AG09319 (cell line): ENCODE measurements around the gene CEP43.

ENCODE experiments used
- DNase-seq: peaks from one replicate; pipeline ENCODE4 v3.0.0-alpha.2; 2010; ENCODE audit warnings: low read depth; ENCODE audit errors: extremely low read depth
- CTCF ChIP-seq: IDR thresholded peaks from 2 replicates; pipeline ENCODE4 v1.5.1; 2011; ENCODE audit warnings: low read depth, mild to moderate bottlenecking, inconsistent platforms, low read length, moderate library complexity

Gene CEP43

GRCh38 chr6:166952567-166953486 lies 46.4 kb upstream of the CEP43 start:
- TF ChIP-seq CTCF = no peak
- no peak for DNase-seq

- no peak for DNase-seq
- TF ChIP-seq CTCF = no peak
Measured at GRCh38 chr6:166954118-166954713, 45.0 kb upstream of the CEP43 start.

GRCh38 chr6:166955121-166955864 lies 43.9 kb upstream of the CEP43 start:
- no peak for DNase-seq
- TF ChIP-seq CTCF = no peak

GRCh38 chr6:166955865-166956443 lies 43.2 kb upstream of the CEP43 start:
- no peak for DNase-seq
- no peak for TF ChIP-seq CTCF

- no peak for TF ChIP-seq CTCF
- peak; percentile 75 for DNase-seq
Measured at GRCh38 chr6:166956444-166957086, 42.6 kb upstream of the CEP43 start, which contains the start of gene RNASET2. TSS of gene RNASET2 (minus strand) at chr6:166956550. CDS start at chr6:166956182, 368 bp downstream.

GRCh38 chr6:166957087-166957804 lies 42.0 kb upstream of the CEP43 start:
- no peak for DNase-seq
- TF ChIP-seq CTCF = no peak; the same call in 1 of the 2 replicates
